ENCODE measurements around the gene BTBD16. TPM values are rescaled to one million over a fixed set of nuclear protein-coding genes. Genes with fewer than 3 reads are reported as not detected.

Gene BTBD16
- 0.09 TPM in 1 of 2 replicates, not detected in the other for total RNA-seq

GRCh38 chr10:122271076-122271475, at the start of gene BTBD16:
TSS of gene BTBD16 (plus strand) at chr10:122271296. CDS start at chr10:122275082, 3,786 bp downstream.

GRCh38 chr10:122374237-122374858, 103.3 kb downstream of the BTBD16 start, which contains the start of gene PLEKHA1:
TSS of gene PLEKHA1 (plus strand) at chr10:122374708. CDS start at chr10:122393201, 18,493 bp downstream.

Other genes with a start within 250 kb of the BTBD16 start
- 25.3 and 28.0 TPM in 2 replicates for gene PLEKHA1, start 103.4 kb downstream of the BTBD16 start, total RNA-seq
- gene ARMS2, start 183.4 kb downstream of the BTBD16 start, total RNA-seq: not detected in 2 replicates
- gene HTRA1, start 190.3 kb downstream of the BTBD16 start, total RNA-seq: 69.6 and 131 TPM in 2 replicates

All from endothelial cell of coronary artery (primary cell).